IPS DF 4.7 (cell line): ENCODE data around the gene RELA.
"Not testable (repeated sequence)": the region's sequence is repeated elsewhere in the genome, so short reads cannot be mapped to it uniquely, and the experiment has no call there.

Experiments
- DNase-seq: peaks from one replicate; pipeline ENCODE4 v3.0.0-alpha.2; 2013; ENCODE audit warnings: low spot score; ENCODE audit errors: extremely low read depth

The RELA gene

DNA sequence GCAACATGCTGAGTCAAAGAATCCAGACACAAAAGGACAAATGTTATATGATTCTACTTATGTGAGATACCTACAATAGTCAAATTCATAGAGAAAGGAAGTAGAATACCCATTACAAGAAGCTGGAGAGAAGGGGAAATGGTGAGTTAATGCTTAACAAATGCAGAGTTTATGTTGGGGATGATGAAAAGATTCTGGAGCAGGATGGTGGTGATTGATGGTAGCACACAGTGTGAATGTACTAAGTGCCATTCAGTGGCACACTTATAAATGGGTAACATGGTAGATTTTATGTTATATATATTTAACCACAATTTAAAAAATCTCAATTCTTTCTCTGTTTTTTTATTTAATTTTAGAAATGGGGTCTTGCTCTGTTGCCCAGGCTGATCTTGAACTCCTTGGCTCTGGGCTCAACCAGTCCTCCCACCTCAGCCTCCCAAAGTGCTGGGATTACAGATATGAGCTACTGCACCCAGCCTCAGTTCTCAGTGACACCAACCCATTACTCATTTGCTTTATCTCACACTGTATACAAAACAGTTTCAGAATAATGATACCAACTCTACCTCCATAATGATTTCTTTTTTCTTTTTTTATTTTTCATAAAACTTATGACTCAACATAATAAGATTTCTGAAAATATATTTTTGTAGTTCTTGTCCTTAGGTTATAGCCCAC is 9.6 kb upstream of the RELA start:
- DNase-seq, result no peak

DNA sequence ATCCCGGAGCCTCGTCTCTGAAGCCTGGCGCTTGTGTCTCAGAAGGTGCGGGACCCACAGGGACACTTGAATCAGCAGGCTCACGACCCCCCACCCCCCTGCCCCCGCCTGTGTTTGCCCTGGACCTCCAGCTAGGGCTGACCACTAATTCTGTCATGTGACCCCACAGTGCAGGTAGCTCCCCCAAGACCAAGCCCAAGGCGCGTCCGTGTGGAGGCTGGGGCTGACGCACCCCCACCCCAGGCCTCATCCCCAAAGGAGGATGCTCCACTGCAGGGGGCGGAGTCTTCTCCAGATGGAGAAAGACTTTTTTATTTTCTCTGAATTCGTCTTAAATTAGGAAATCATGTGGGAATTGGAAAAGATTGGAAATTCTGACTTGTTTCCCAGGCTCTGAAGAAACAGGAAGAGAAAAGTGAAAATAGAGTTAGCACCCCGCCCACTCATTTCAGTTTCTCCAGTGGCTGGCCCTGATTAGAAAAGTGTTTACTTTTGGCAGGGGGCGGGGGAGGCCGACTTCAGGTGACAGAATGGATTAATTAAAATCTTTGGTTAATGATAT is 1.0 kb upstream of the RELA start:
- no peak for DNase-seq

- no peak for DNase-seq
Observed at GRCh38 chr11:65662247-65662798, 393 bp downstream of the RELA start.

- DNase-seq, result no peak
Observed at GRCh38 chr11:65661599-65662246, 993 bp downstream of the RELA start.

DNA sequence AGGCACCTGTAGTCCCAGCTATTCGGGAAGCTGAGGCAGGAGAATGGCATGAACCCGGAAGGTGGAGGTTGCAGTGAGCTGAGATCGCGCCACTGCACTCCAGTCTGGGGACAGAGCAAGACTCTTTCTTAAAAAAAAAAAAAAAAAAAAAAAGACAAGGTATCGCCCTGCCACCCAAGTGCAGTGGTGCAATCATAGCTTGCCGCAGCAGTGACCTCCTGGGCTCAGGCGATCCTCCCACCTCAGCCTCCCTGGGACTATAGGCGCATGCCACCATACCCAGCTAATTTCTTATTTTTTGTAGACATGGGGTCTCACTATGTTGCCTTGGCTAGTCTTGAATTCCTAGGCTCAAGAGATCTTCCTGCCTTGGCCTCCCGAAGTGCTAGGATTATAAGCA is 1.8 kb downstream of the RELA start:
- DNase-seq, result not testable (repeated sequence)

- DNase-seq, result no peak
Observed at GRCh38 chr11:65660038-65660437, 2.7 kb downstream of the RELA start.

DNA sequence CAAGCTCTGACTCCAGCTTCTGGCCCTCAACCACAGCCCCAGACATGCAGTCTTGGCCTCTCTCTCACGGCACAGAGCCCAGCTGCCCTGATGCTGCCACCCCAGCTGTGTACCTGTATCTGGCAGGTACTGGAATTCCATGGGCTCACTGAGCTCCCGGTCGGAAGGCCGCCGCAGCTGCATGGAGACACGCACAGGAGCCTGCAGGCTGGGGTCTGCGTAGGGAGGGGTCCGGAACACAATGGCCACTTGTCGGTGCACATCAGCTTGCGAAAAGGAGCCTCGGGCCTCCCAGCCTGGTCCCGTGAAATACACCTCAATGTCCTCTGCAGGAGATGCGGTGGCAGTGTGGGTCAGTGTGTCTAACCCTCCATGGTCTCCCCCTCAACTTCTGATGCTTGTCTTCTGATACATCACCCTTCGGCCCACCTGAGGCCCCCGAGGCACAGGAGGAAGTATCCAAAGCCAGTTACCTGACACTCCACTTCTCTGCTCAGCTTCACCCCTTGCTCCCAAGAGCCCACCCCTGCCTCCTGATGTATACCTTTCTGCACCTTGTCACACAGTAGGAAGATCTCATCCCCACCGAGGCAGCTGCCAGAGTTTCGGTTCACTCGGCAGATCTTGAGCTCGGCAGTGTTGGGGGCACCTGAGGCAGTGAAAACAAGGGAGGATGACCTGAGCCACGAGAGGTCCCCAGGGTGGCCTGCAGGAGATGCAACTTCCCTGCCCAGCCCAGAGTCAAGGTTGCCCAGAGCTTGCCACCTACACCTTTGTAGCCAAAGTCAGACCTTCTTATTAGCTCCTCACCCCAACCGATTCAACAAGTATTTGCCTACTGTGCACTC is 4.3 kb downstream of the RELA start:
- DNase-seq, result no peak

DNA sequence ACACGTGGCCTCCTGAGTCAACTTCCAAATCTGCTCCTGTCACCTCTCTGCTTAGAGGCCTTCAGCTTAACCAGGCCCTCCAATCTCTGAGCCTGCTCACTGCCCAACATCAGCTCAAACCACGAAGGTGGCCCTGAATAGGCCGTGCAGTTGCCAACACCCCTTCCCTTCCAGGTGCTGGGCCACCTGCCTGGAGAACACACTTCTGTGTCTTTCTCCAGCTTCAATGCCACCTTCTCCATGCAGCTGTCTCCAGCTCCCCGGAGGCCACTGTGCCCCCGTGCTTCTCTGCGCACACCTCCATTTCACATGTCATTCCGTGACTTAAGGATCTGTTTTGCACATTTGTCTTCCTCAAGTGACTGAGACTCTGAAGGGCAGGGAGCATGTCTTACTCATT is 5.3 kb downstream of the RELA start:
- DNase-seq, result no peak

- DNase-seq, result no peak
Observed at GRCh38 chr11:65655570-65656332, 7.0 kb downstream of the RELA start.

GRCh38 chr11:65654375-65655349 is 8.1 kb downstream of the RELA start:
- no peak for DNase-seq

DNA sequence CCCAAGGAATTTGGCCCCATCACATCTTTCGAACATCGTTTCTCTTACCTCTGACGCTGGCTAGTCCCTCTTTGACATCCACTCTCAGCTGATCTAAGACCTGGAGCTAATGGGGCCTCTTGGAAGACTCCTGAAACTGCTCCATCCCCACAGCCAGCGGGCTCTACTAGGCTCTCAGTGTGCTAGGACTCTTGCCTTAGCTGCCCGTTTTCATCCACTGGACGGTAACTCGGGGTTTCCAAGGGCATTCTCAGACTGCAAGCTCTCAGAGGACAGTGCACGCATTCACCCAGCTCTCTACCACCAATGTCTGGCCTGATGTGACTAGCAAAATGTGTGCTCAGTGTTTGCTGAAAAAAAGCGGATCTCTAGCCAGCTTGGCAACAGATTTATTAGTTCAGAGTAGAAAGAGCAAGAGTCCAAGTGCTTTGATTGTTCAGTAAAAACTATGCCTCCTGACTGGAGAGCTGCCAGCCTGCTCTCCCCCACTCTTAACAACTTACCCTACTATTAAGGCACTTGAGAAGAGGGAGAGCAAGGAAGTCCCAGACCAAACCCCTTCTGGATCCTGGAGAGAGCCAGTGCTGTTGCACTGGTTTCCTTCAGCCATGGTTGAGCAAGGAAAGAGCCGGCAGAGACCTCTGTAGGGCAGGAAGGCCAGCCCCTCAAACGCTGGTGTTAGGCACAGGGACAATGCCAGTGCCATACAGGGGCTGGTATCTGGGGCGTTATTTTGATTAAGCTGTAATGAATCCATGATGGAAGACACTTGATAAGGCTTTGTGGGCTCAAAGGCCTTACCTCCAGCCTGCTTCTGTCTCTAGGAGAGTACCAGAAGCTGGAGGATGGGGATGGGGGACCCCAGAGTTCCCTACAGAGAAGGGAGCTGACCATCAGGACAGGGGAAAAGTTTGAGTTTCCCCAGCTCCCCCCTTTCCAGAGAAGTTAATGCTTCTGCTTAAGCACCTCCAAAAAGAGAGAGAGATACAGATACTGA is 9.2 kb downstream of the RELA start:
- no peak for DNase-seq

DNA sequence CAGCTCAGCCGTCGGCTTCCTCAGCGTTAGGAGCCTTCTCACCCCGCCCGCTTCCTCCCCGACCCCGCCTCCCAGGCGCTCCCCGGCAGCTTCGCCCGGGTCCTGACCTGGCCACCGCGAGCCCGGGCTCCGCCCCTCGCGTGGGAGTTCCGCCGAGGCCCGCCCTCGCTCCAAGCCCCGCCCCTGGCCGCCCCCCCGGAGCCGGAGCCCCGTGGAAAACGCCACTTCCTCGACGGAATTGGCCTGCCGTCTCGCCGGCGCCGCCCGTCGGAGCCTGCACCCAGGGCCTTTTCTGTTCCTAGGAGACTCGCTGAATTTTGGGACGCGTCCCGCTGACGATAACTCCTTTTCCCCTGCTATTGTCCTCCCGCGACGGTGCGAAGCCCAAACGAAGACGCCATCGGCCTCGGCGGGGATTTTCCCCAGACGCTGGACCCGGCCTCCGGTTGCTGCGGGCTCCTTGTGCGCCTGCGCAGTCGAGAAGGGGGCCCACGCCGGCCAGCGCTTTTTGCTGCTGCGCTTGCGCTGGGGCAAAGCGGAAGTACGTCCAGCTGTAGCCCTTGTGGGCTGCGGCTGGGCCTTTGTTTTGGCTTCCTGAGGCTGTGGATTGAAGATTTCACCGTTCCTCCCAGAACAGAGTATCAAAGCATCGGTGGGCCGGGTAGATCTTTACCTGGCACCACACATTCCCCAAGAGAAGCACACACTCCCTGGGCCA is 10.0 kb downstream of the RELA start:
- no peak for DNase-seq

DNA sequence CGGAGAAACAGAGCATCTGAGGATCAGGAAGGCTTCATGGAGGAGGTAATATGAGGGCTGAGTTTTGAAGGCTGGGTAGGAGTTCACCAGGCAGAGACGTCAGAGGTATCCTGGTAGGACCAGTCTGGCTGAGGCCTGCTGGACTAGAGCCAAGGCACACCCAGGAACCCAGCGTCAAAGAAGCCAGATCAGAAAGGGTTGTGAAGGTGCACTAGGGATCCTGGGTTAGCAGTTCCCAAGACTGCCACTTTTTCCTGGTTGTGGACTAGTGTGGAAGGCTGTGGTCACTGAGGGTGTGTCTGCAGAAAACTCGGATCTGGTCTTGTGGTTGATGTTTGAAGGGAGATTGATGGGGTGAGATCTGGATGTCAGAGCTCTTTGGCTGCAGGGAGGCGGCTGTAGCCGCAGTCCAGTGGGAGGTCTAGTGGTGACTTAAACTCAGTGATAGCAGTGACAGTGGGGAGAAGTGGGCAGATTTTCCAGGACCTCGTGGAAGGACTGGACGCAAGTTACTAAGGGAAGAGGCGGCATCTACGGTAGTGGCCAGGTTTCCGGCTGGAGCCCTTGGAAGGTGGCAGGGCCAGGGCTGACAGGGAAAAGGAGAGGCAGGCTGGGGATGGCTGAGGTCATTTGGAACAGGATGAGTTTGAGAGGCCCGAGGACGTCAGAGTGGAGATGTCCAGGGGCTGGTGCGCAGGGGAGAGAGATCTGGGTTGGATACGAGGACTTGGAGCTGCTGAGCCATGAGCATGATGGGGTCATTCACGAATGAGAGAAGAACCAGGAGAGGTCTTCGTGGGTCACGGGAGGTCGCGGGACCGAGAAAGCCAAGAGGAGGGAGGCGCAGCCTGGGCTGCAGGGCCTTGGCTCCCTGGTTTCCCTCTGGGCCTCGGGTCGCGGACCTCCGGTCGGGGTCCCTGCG is 10.9 kb downstream of the RELA start:
- no peak for DNase-seq

GRCh38 chr11:65651339-65651588 is 11.5 kb downstream of the RELA start:
- no peak for DNase-seq

- DNase-seq, result no peak
Observed at GRCh38 chr11:65650547-65651338, 12.0 kb downstream of the RELA start.
